ENCODE results near the gene NIM1K.
"Not testable (repeated sequence)": the region's sequence is repeated elsewhere in the genome, so short reads cannot be mapped to it uniquely, and the experiment has no call there.

Gene NIM1K

GRCh38 chr5:43301653-43302091, 109.6 kb downstream of the NIM1K start:
- H3K36me3 Mint-ChIP-seq (ENCODE audit: low read depth), result peaks cover 66% of the 10 kb centered on the region
- H3K27me3 Mint-ChIP-seq, result no peaks in the 10 kb centered on the region
- no peaks in the 10 kb centered on the region for H3K9me3 Mint-ChIP-seq
- no peak overlapping the region for H3K4me3 Mint-ChIP-seq
- H3K4me1 Mint-ChIP-seq (ENCODE audit: low read depth), result peaks cover 48% of the 10 kb centered on the region
- no peak overlapping the region for H3K27ac Mint-ChIP-seq

GRCh38 chr5:43302481-43302880, 110.5 kb downstream of the NIM1K start:
- H3K27me3 Mint-ChIP-seq, result no peaks in the 10 kb centered on the region
- H3K27ac Mint-ChIP-seq, result peak overlapping the region; percentile 22
- H3K4me3 Mint-ChIP-seq, result no peak overlapping the region
- H3K4me1 Mint-ChIP-seq (ENCODE audit: low read depth), result peaks cover 54% of the 10 kb centered on the region
- no peaks in the 10 kb centered on the region for H3K9me3 Mint-ChIP-seq
- peaks cover 65% of the 10 kb centered on the region for H3K36me3 Mint-ChIP-seq (ENCODE audit: low read depth)

- Mint-ChIP-seq H3K27ac (peak overlapping the region; percentile 87), H3K27me3 (no peaks in the 10 kb centered on the region), H3K4me3 (peak overlapping the region; percentile 17), H3K4me1 (ENCODE audit: low read depth) (peaks cover 62% of the 10 kb centered on the region), H3K9me3 (no peaks in the 10 kb centered on the region), H3K36me3 (ENCODE audit: low read depth) (peaks cover 65% of the 10 kb centered on the region)
Observed at GRCh38 chr5:43303242-43303641, 111.2 kb downstream of the NIM1K start.

GRCh38 chr5:43304525-43304924, 112.5 kb downstream of the NIM1K start:
- H3K36me3 Mint-ChIP-seq (ENCODE audit: low read depth), result peaks cover 66% of the 10 kb centered on the region
- no peaks in the 10 kb centered on the region for H3K9me3 Mint-ChIP-seq
- no peaks in the 10 kb centered on the region for H3K27me3 Mint-ChIP-seq
- H3K27ac Mint-ChIP-seq, result peak overlapping the region; percentile 87
- H3K4me1 Mint-ChIP-seq (ENCODE audit: low read depth), result peaks cover 75% of the 10 kb centered on the region
- peak overlapping the region; percentile 30 for H3K4me3 Mint-ChIP-seq

- Mint-ChIP-seq H3K4me1 (ENCODE audit: low read depth) (peaks cover 88% of the 10 kb centered on the region), H3K36me3 (ENCODE audit: low read depth) (peaks cover 69% of the 10 kb centered on the region), H3K9me3 (no peaks in the 10 kb centered on the region), H3K27ac (peak overlapping the region; percentile 64), H3K27me3 (no peaks in the 10 kb centered on the region), H3K4me3 (no peak overlapping the region)
Observed at GRCh38 chr5:43305948-43306565, 114.0 kb downstream of the NIM1K start.

GRCh38 chr5:43306954-43307353, 114.9 kb downstream of the NIM1K start:
- H3K4me1 Mint-ChIP-seq (ENCODE audit: low read depth), result peaks cover 93% of the 10 kb centered on the region
- peak overlapping the region; percentile 64 for H3K27ac Mint-ChIP-seq
- H3K9me3 Mint-ChIP-seq, H3K27me3 Mint-ChIP-seq, H3K4me3 Mint-ChIP-seq: not testable (repeated sequence)
- H3K36me3 Mint-ChIP-seq (ENCODE audit: low read depth), result peaks cover 68% of the 10 kb centered on the region

GRCh38 chr5:43309122-43309521, 117.1 kb downstream of the NIM1K start:
- peaks cover 3% of the 10 kb centered on the region for H3K9me3 Mint-ChIP-seq
- no peak overlapping the region for H3K27ac Mint-ChIP-seq
- peaks cover 89% of the 10 kb centered on the region for H3K4me1 Mint-ChIP-seq (ENCODE audit: low read depth)
- no peaks in the 10 kb centered on the region for H3K27me3 Mint-ChIP-seq
- H3K4me3 Mint-ChIP-seq, result no peak overlapping the region
- peaks cover 57% of the 10 kb centered on the region for H3K36me3 Mint-ChIP-seq (ENCODE audit: low read depth)

- Mint-ChIP-seq H3K27ac (peak overlapping the region; percentile 50), H3K4me3 (peak overlapping the region; percentile 50), H3K4me1 (ENCODE audit: low read depth) (peaks cover 89% of the 10 kb centered on the region)
Observed at GRCh38 chr5:43309637-43310036, 117.6 kb downstream of the NIM1K start.

GRCh38 chr5:43312076-43312661, 120.1 kb downstream of the NIM1K start:
- peak overlapping the region; percentile 96 for H3K4me3 Mint-ChIP-seq
- peaks cover 46% of the 10 kb centered on the region for H3K36me3 Mint-ChIP-seq (ENCODE audit: low read depth)
- H3K27ac Mint-ChIP-seq, result peak overlapping the region; percentile 98
- H3K9me3 Mint-ChIP-seq, result peaks cover 8% of the 10 kb centered on the region
- no peaks in the 10 kb centered on the region for H3K27me3 Mint-ChIP-seq
- H3K4me1 Mint-ChIP-seq (ENCODE audit: low read depth), result peaks cover 91% of the 10 kb centered on the region

More at GRCh38 chr5:43309637-43310036, 117.6 kb downstream of the NIM1K start:
- H3K36me3 Mint-ChIP-seq (ENCODE audit: low read depth), result peaks cover 54% of the 10 kb centered on the region
- no peaks in the 10 kb centered on the region for H3K27me3 Mint-ChIP-seq
- H3K9me3 Mint-ChIP-seq, result peaks cover 5% of the 10 kb centered on the region

GRCh38 chr5:43312699-43313034, 120.6 kb downstream of the NIM1K start:
- H3K27me3 Mint-ChIP-seq, result no peaks in the 10 kb centered on the region
- H3K9me3 Mint-ChIP-seq, result peaks cover 8% of the 10 kb centered on the region
- H3K4me3 Mint-ChIP-seq, result peak overlapping the region; percentile 96
- peak overlapping the region; percentile 98 for H3K27ac Mint-ChIP-seq
- peaks cover 43% of the 10 kb centered on the region for H3K36me3 Mint-ChIP-seq (ENCODE audit: low read depth)
- peaks cover 87% of the 10 kb centered on the region for H3K4me1 Mint-ChIP-seq (ENCODE audit: low read depth)

- Mint-ChIP-seq H3K36me3 (ENCODE audit: low read depth) (peaks cover 38% of the 10 kb centered on the region), H3K4me3 (peak within 1 kb of the TSS; percentile 96), H3K4me1 (ENCODE audit: low read depth) (peaks cover 82% of the 10 kb centered on the region), H3K9me3 (peaks cover 8% of the 10 kb centered on the region), H3K27me3 (no peaks in the 10 kb centered on the region), H3K27ac (peak within 1 kb of the TSS; percentile 98)
Observed at GRCh38 chr5:43313035-43313853, 121.2 kb downstream of the NIM1K start, which contains the start of gene HMGCS1. Gene HMGCS1 (minus strand): TSS chr5:43313412. CDS start chr5:43298965, 14,447 bp downstream.

- Mint-ChIP-seq H3K4me3 (peak overlapping the region; percentile 96), H3K27me3 (no peaks in the 10 kb centered on the region), H3K27ac (peak overlapping the region; percentile 98), H3K9me3 (peaks cover 8% of the 10 kb centered on the region), H3K36me3 (ENCODE audit: low read depth) (peaks cover 35% of the 10 kb centered on the region), H3K4me1 (ENCODE audit: low read depth) (peaks cover 74% of the 10 kb centered on the region)
Observed at GRCh38 chr5:43313854-43314457, 121.9 kb downstream of the NIM1K start.

- Mint-ChIP-seq H3K4me3 (peak overlapping the region; percentile 15), H3K4me1 (ENCODE audit: low read depth) (peaks cover 67% of the 10 kb centered on the region), H3K27me3 (no peaks in the 10 kb centered on the region), H3K9me3 (peaks cover 8% of the 10 kb centered on the region), H3K36me3 (ENCODE audit: low read depth) (peaks cover 29% of the 10 kb centered on the region), H3K27ac (peak overlapping the region; percentile 98)
Observed at GRCh38 chr5:43314724-43315123, 122.7 kb downstream of the NIM1K start.

- H3K9me3 Mint-ChIP-seq, result peaks cover 8% of the 10 kb centered on the region
- peaks cover 61% of the 10 kb centered on the region for H3K4me1 Mint-ChIP-seq (ENCODE audit: low read depth)
- H3K36me3 Mint-ChIP-seq (ENCODE audit: low read depth), result peaks cover 29% of the 10 kb centered on the region
- peak overlapping the region; percentile 65 for H3K4me3 Mint-ChIP-seq
- H3K27me3 Mint-ChIP-seq, result no peaks in the 10 kb centered on the region
- peak overlapping the region; percentile 98 for H3K27ac Mint-ChIP-seq
Observed at GRCh38 chr5:43315263-43315662, 123.2 kb downstream of the NIM1K start.

- peaks cover 26% of the 10 kb centered on the region for H3K36me3 Mint-ChIP-seq (ENCODE audit: low read depth)
- H3K9me3 Mint-ChIP-seq, result peaks cover 8% of the 10 kb centered on the region
- peaks cover 59% of the 10 kb centered on the region for H3K4me1 Mint-ChIP-seq (ENCODE audit: low read depth)
- H3K4me3 Mint-ChIP-seq, result peak overlapping the region; percentile 65
- H3K27me3 Mint-ChIP-seq, result no peaks in the 10 kb centered on the region
- peak overlapping the region; percentile 98 for H3K27ac Mint-ChIP-seq
Observed at GRCh38 chr5:43315682-43316081, 123.7 kb downstream of the NIM1K start.

Measured in stimulated activated naive CD8-positive, alpha-beta T cell treated with anti-CD3 and anti-CD28 coated beads, Interleukin-15, Interleukin-2, amounts not matched to agents 100 ng/mL and 50 ng/mL, for 24 hours (primary cell).